ENCODE results near the gene ECHDC3. TPM values are rescaled to one million over a fixed set of nuclear protein-coding genes. Genes with fewer than 3 reads are reported as not detected.
"Not testable (repeated sequence)": the region's sequence is repeated elsewhere in the genome, so short reads cannot be mapped to it uniquely, and the experiment has no call there.

Gene ECHDC3
- polyA plus RNA-seq (2014; cell fraction: cytosol; rRNA removed), result 19.2 and 19.6 TPM in 2 replicates
- polyA plus RNA-seq (2014; cell fraction: nucleus; rRNA removed), result 8.7 and 14.1 TPM in 2 replicates

GRCh38 chr10:11742009-11742778, at the start of gene ECHDC3:
Gene ECHDC3, plus strand, starts transcription at chr10:11742382. Its CDS starts 195 bp downstream, at chr10:11742577.
- no peak for DNase-seq (ENCODE audit: low spot score)

- no peak for DNase-seq (ENCODE audit: low spot score)
Measured at GRCh38 chr10:11693376-11693775, 48.8 kb upstream of the ECHDC3 start.

DNA sequence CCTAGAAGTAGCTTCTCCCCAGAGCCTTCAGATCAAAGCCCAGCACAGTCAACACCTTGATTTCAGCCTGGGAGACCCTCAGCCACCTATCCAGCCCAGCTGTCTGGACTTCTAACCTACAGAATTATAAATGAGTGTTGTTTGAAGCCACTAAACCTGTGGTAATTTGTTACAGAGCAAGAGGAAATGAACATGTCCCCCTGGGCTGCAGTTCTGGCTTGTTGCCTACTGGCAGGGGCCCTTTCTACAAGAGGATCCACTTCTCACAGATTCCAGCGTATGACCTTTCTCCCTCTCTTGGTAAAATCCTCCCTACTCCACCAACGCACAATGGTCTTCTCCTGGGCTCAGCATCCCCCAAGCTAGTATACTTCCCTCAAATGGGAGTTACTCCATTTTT, 46.4 kb upstream of the ECHDC3 start:
- DNase-seq (ENCODE audit: low spot score), result no peak

- DNase-seq (ENCODE audit: low spot score), result no peak
Measured at GRCh38 chr10:11697718-11698527, 44.3 kb upstream of the ECHDC3 start.

DNA sequence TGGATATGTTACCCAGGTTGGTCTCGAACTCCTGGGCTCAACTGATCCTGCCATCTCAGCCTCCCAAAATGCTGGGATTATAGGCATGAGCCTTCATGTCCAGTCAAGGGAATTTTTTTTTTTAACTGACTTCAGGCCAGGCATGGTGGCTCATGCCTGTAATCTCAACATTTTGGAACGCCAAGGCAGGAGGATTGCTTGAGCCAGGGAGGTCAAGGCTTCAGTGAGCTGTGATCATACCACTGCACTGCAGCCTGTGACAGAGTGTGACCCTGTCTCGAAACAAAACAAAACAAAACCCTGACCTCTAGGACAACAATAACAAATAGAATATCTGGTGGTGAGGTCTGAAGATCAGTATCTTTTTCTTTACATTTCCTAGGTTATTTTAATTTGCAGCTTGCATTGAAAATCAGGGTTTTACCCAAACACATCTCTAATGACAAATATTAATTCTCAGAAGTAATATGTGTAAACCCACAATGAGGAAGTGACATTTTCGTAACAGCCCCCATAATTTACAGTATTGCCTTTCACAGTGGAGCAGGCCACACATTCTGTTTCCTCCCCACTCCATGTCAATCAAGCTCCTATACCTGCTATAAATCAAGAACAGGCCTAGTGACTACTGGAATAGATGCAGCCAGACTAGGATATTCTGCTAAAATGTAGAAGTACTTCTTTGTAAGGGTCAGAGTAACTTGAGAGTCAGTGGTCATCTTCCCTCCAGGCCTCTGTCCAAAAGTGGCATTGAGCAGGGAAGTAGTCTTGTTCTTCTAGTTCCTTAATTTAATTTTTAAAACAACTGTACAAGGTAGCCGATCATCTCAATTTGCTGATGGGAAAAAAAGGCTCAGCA, 43.3 kb upstream of the ECHDC3 start:
- no peak for DNase-seq (ENCODE audit: low spot score)

DNA sequence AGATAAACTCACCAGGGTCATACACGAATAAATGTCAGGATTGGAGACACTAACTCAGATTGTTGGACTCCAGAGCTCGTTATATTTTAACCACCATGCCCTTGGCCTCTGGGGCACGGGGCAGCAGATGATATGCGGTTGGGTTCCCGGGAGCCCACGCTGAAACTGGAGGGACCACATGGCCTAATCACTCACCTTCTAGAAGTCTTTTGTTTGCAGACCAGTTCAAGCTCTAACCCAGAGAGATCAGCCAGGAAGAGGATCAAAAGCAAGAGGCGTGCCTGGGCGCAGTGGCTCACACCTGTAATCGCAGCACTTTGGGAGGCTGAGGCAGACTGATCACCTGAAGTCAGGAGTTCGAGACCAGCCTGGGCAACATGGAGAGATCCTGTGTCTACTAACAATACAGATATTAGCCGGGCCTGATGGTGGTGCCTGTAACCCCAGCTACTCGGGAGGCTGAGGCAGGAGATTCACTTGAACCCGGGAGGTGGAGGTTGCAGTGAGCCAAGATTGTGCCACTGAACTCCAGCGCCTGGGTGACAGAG, 42.6 kb upstream of the ECHDC3 start:
- DNase-seq (ENCODE audit: low spot score), result peak; percentile 25

- no peak for DNase-seq (ENCODE audit: low spot score)
Measured at GRCh38 chr10:11700539-11700938, 41.6 kb upstream of the ECHDC3 start.

- no peak for DNase-seq (ENCODE audit: low spot score)
Measured at GRCh38 chr10:11701451-11702095, 40.6 kb upstream of the ECHDC3 start.

DNA sequence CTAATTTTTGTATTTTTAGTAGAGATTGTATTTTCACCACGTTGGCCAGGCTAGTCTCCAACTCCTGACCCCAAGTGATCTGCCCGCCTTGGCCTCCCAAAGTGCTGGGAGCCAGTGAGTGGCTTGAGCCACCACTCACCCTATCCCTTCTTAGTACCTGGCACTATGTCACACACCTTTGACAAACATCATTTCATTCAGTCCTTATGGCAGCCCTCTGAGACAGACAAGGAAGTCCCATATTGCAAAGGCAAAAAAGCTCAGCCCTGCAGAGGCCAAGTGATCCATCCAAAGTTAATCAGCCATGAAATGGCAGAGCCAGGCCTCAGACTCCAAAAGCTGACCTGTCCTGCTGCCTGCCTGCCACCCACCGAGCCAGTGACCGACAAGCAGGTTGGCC, 39.9 kb upstream of the ECHDC3 start:
- no peak for DNase-seq (ENCODE audit: low spot score)

GRCh38 chr10:11704092-11704491, 38.1 kb upstream of the ECHDC3 start:
- no peak for DNase-seq (ENCODE audit: low spot score)

DNA sequence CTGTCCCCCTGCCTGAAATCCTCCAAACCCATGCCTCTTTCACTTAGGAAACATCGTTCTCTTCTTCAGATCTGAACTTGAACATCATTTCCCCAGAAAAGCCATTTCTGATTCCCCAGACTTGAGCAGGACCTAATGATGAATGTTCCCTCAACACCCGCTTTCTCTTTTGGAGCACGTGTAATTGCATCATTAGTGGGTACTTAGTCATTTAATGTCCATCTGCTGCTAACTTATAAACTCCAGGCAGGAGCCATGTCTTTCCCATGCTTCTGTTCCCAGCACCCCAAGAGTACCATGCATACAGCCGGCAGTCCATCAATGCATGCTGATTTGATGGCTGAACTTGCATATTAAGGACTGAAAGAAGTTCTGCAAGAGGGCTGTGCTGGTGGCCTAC, 36.5 kb upstream of the ECHDC3 start:
- DNase-seq (ENCODE audit: low spot score), result no peak

DNA sequence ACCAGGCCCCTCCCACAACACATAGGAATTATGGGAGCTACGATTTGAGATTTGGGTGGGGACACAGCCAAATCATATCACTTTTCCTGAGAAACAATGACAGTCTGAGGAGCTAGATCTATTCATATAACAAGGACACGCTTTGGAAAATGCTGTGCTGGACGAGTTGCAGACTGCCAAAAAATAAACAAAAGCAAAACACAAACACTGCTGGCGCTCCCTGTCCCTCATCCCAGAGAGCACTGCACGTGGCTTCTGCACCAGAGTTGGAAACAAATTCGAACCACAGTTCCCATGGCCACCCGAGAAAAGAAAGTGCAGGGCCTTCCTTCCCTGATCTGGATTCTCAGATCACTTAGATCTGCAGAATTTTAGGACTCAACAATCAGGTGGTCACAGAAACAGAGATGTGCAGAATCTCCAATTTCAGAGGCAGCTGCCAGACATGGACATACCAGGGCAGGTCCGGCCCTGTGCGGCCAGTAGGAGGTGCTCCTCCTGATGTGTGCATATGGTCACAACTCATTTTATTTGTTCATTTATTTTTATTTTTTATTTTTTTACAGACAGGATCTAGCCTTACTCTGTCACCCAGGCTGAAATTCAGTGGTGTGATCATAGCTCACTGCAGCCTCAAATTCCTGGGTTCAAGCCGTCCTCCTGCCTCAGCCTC, 35.2 kb upstream of the ECHDC3 start:
- DNase-seq (ENCODE audit: low spot score), result no peak

- DNase-seq (ENCODE audit: low spot score), result no peak
Measured at GRCh38 chr10:11707624-11708350, 34.4 kb upstream of the ECHDC3 start.

- DNase-seq (ENCODE audit: low spot score), result not testable (repeated sequence)
Measured at GRCh38 chr10:11708801-11709200, 33.4 kb upstream of the ECHDC3 start.

- DNase-seq (ENCODE audit: low spot score), result no peak
Measured at GRCh38 chr10:11712744-11713143, 29.4 kb upstream of the ECHDC3 start.

DNA sequence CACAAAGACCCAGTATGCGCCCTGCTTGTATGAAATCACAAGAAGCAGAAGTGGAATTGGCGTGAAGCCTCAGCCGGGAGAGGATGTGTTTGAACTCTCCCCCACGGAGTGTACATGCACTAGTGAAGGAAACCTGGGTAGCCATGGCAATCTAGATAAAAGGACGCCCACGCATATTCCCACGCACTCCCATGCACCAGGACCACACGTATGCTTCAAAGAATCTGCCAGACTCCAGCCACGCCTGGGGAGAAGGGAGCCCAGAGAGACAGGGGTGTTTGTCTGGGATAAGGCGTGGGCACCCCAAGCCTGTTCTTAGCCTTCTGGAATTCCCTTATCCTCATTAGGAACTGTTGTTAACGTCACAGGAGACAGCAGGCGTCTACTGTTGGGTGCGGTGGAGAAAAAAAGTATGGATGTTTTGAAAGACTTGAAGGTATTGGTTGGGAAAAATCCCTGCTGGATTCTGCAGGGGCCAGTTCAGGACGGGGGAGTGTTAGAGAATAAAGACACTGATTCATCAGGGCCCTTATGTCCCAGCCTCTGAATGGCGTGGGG, 28.9 kb upstream of the ECHDC3 start:
- no peak for DNase-seq (ENCODE audit: low spot score)

- no peak for DNase-seq (ENCODE audit: low spot score)
Measured at GRCh38 chr10:11713963-11714362, 28.2 kb upstream of the ECHDC3 start.

- DNase-seq (ENCODE audit: low spot score), result no peak
Measured at GRCh38 chr10:11714750-11715365, 27.3 kb upstream of the ECHDC3 start.

All from SK-N-DZ (cell line).